GM12872 (cell line): ENCODE measurements around the gene NCAPD2.

Experiments
- CTCF ChIP-seq: IDR thresholded peaks from 3 replicates; pipeline ENCODE4 v1.5.1; 2011; ENCODE audit warnings: low read depth, mild to moderate bottlenecking, low read length, moderate library complexity; ENCODE audit not compliant: insufficient read depth

NCAPD2 gene

GRCh38 chr12:6532927-6533652, 39.2 kb downstream of the NCAPD2 start:
- no peak for TF ChIP-seq CTCF

DNA sequence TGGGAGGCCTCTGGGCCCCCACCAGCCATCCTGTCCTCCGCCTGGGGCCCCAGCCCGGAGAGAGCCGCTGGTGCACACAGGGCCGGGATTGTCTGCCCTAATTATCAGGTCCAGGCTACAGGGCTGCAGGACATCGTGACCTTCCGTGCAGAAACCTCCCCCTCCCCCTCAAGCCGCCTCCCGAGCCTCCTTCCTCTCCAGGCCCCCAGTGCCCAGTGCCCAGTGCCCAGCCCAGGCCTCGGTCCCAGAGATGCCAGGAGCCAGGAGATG, 39.7 kb downstream of the NCAPD2 start:
- TF ChIP-seq CTCF, result no peak

DNA sequence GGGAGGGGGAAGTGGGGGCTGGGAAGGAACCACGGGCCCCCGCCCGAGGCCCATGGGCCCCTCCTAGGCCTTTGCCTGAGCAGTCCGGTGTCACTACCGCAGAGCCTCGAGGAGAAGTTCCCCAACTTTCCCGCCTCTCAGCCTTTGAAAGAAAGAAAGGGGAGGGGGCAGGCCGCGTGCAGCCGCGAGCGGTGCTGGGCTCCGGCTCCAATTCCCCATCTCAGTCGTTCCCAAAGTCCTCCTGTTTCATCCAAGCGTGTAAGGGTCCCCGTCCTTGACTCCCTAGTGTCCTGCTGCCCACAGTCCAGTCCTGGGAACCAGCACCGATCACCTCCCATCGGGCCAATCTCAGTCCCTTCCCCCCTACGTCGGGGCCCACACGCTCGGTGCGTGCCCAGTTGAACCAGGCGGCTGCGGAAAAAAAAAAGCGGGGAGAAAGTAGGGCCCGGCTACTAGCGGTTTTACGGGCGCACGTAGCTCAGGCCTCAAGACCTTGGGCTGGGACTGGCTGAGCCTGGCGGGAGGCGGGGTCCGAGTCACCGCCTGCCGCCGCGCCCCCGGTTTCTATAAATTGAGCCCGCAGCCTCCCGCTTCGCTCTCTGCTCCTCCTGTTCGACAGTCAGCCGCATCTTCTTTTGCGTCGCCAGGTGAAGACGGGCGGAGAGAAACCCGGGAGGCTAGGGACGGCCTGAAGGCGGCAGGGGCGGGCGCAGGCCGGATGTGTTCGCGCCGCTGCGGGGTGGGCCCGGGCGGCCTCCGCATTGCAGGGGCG, 40.2 kb downstream of the NCAPD2 start, which contains the start of gene GAPDH:
Gene GAPDH, plus strand, starts transcription at position 595 of the 772 bp plus-strand sequence. CDS start 316 bp downstream, outside the sequence.
- no peak for TF ChIP-seq CTCF

- TF ChIP-seq CTCF, result no peak
Observed at GRCh38 chr12:6534695-6534944, 40.7 kb downstream of the NCAPD2 start.

DNA sequence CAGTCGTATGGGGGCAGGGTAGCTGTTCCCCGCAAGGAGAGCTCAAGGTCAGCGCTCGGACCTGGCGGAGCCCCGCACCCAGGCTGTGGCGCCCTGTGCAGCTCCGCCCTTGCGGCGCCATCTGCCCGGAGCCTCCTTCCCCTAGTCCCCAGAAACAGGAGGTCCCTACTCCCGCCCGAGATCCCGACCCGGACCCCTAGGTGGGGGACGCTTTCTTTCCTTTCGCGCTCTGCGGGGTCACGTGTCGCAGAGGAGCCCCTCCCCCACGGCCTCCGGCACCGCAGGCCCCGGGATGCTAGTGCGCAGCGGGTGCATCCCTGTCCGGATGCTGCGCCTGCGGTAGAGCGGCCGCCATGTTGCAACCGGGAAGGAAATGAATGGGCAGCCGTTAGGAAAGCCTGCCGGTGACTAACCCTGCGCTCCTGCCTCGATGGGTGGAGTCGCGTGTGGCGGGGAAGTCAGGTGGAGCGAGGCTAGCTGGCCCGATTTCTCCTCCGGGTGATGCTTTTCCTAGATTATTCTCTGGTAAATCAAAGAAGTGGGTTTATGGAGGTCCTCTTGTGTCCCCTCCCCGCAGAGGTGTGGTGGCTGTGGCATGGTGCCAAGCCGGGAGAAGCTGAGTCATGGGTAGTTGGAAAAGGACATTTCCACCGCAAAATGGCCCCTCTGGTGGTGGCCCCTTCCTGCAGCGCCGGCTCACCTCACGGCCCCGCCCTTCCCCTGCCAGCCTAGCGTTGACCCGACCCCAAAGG, 41.2 kb downstream of the NCAPD2 start:
- no peak for TF ChIP-seq CTCF

- TF ChIP-seq CTCF, result no peak
Observed at GRCh38 chr12:6535697-6535946, 41.7 kb downstream of the NCAPD2 start.

DNA sequence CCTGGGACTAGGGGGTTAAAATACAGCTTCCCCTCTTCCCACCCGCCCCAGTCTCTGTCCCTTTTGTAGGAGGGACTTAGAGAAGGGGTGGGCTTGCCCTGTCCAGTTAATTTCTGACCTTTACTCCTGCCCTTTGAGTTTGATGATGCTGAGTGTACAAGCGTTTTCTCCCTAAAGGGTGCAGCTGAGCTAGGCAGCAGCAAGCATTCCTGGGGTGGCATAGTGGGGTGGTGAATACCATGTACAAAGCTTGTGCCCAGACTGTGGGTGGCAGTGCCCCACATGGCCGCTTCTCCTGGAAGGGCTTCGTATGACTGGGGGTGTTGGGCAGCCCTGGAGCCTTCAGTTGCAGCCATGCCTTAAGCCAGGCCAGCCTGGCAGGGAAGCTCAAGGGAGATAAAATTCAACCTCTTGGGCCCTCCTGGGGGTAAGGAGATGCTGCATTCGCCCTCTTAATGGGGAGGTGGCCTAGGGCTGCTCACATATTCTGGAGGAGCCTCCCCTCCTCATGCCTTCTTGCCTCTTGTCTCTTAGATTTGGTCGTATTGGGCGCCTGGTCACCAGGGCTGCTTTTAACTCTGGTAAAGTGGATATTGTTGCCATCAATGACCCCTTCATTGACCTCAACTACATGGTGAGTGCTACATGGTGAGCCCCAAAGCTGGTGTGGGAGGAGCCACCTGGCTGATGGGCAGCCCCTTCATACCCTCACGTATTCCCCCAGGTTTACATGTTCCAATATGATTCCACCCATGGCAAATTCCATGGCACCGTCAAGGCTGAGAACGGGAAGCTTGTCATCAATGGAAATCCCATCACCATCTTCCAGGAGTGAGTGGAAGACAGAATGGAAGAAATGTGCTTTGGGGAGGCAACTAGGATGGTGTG, 42.3 kb downstream of the NCAPD2 start:
- no peak for TF ChIP-seq CTCF
